Gastrocnemius medialis (tissue), 4 donors: Measurements from ENCODE around the gene UCK2. TPM values are rescaled to one million over a fixed set of nuclear protein-coding genes. Genes with fewer than 3 reads are reported as not detected.
"Not testable (repeated sequence)": the region's sequence is repeated elsewhere in the genome, so short reads cannot be mapped to it uniquely, and the experiment has no call there.

Experiments used
- ATAC-seq, 2 donors: fragments of 150-250 bp; one replicate each; pipeline ENCODE4 v1.9.1; 2016
- DNase-seq, 2 donors: peaks; one replicate each; pipeline ENCODE4 v3.0.0-alpha.2; 2019
- H3K27ac ChIP-seq, 4 donors: fragments of 200-600 bp; sonication (generic); 1 replicate in 1 of 4; 2 replicates in 3 of 4; pipeline ENCODE4 v1.5.1; 2016 to 2018; ENCODE audit warnings: mild to moderate bottlenecking in 2 of 4, moderate library complexity in 1 of 4
- H3K27me3 ChIP-seq, 3 donors: fragments of 200-600 bp; sonication (generic) in 2 of 3; 1 replicate in 1 of 3; 2 replicates in 2 of 3; pipeline versions ENCODE4 v1.5.1 to v1.6.0; 2016 to 2019; ENCODE audit warnings: mild to moderate bottlenecking in 1 of 3, moderate library complexity in 1 of 3
- H3K36me3 ChIP-seq, 2 donors: fragments of 200-600 bp; sonication (generic) in 1 of 2; one replicate each; pipeline ENCODE4 v1.5.1; 2017 to 2018
- H3K4me1 ChIP-seq, 2 donors: fragments of 200-600 bp; sonication (generic) in 1 of 2; one replicate each; pipeline ENCODE4 v1.5.1; 2016 to 2017; ENCODE audit warnings: mild to moderate bottlenecking in 2 of 2
- H3K4me3 ChIP-seq, 4 donors: fragments of 200-600 bp; sonication (generic) in 3 of 4; 1 replicate in 1 of 4; 2 replicates in 3 of 4; pipeline ENCODE4 v1.5.1; 2016 to 2019; ENCODE audit warnings: mild to moderate bottlenecking in 2 of 4
- H3K9me3 ChIP-seq, 3 donors: fragments of 200-600 bp; sonication (generic) in 2 of 3; 1 replicate in 1 of 3; 2 replicates in 2 of 3; pipeline ENCODE4 v1.5.1; 2016 to 2019
- POLR2A ChIP-seq, 2 donors: fragments of 450-650 bp; IDR thresholded peaks; one replicate each; pipeline ENCODE4 v1.6.1; 2017; ENCODE audit warnings: antibody characterized with exemption in 2 of 2, mild to moderate bottlenecking in 2 of 2, moderate library complexity in 2 of 2
- in situ Hi-C, 4 donors: fragments of 200-750 bp; cut with MboI; loops; one replicate each; pipeline versions ENCODE4 v1.15.0 to v1.8.0; 2017; ENCODE audit warnings: low sequenced_read_pairs in 4 of 4
- intact Hi-C: fragments of 100-400 bp; cut with DNase I; formaldehyde crosslinking; loops from one replicate; pipeline ENCODE4 v1.15.1; 2023; ENCODE audit warnings: low total_unique reads
- total RNA-seq, 4 donors: library from RNA; depleted of rRNA; stranded (reverse); fragments of >200 nt; gene quantifications; one replicate each; pipeline versions ENCODE4 v1.1.0 to v1.2.3, GENCODE V29; 2016
- TF ChIP-seq, protein P1 (sequence below), 5 experiments: fragments of 450-650 bp in 3 of 5; fragments of 200-600 bp in 2 of 5; sonication (generic) in 2 of 5; IDR thresholded peaks in 4 of 5; conservative IDR thresholded peaks in 1 of 5; 1 replicate in 4 of 5; 2 replicates in 1 of 5; pipeline ENCODE4 v1.5.1; 2016 to 2019; ENCODE audit warnings: antibody characterized with exemption in 5 of 5, mild to moderate bottlenecking in 3 of 5, moderate library complexity in 3 of 5

UCK2 gene
- 10 to 100 TPM; 14.0 to 32.7 (median 24.1) TPM for total RNA-seq

DNA sequence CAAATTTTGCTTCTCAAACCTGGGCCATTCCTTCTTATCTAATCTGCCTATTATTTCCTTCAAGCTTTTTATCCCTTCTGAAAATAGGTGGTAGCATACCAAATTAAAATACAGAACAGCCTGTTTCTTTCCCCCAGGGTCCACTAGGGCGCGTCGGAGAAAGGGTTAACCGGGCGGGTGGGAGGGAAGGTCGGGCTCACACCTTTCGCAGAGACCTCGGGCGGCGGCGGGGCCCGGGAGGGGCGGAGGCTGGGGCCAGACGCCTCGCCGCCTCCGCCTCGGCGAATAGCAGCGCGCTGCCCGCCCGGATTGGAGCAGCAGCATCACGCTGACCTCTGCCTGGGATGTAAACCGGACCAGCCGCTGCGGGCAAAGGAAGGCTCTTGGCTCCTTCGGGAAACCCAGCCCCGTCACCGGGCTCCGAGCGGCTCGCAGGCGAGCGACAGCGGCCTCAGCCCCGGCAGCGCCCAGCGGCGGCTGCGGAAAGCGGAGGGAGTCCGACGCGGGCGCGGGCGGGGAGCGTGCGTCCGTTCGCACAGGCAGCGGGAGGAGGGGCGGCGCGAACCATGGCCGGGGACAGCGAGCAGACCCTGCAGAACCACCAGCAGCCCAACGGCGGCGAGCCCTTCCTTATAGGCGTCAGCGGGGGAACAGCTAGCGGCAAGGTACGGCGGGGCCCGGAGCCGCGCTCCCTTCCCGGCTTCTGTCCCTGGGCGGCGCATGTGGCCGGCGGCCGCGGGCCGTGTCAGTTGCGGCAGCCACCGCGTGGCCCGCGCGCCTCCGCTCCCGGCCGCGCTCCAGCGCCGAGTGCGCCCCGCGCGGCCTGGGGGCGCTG lies at the start of gene UCK2:
Gene UCK2, plus strand, starts transcription at position 347 of the 835 bp plus-strand sequence. Its CDS starts 220 bp downstream, at position 567.
- H3K4me1 ChIP-seq, result peaks cover 8 to 9% of the 10 kb centered on the region in 2 donors
- peak within 1 kb of the TSS; percentile 78 to 99 (median 85) for H3K4me3 ChIP-seq
- H3K9me3 ChIP-seq, result no peaks in the 10 kb centered on the region
- H3K27ac ChIP-seq, result peak within 1 kb of the TSS; percentile 87 to 97 (median 96)
- H3K36me3 ChIP-seq, result no peaks in the 10 kb centered on the region
- intact Hi-C loops (loop anchor here (2.0 to 10.0 kb wide), 6 partner anchors 29 to 443 kb away; partner anchors contain the start of genes ALDH9A1 and TMCO1), in situ Hi-C loops (loop anchor here in 3 of 4 donors (10.0 kb wide), 2 partner anchors 77 to 87 kb away; no protein-coding TSS in a partner anchor)
- ATAC-seq (peak; percentile 82 to 86), DNase-seq (peak; percentile 72 to 81)
- no peaks in the 10 kb centered on the region for H3K27me3 ChIP-seq
- peak; percentile 86 to 91 for TF ChIP-seq POLR2A (IDR thresholded peaks at IDR 0.05)
- TF ChIP-seq, protein P1, sequence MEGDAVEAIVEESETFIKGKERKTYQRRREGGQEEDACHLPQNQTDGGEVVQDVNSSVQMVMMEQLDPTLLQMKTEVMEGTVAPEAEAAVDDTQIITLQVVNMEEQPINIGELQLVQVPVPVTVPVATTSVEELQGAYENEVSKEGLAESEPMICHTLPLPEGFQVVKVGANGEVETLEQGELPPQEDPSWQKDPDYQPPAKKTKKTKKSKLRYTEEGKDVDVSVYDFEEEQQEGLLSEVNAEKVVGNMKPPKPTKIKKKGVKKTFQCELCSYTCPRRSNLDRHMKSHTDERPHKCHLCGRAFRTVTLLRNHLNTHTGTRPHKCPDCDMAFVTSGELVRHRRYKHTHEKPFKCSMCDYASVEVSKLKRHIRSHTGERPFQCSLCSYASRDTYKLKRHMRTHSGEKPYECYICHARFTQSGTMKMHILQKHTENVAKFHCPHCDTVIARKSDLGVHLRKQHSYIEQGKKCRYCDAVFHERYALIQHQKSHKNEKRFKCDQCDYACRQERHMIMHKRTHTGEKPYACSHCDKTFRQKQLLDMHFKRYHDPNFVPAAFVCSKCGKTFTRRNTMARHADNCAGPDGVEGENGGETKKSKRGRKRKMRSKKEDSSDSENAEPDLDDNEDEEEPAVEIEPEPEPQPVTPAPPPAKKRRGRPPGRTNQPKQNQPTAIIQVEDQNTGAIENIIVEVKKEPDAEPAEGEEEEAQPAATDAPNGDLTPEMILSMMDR (IDR thresholded peaks at IDR 0.05 in 4 of 5, conservative IDR thresholded peaks at IDR 0.05 in 1 of 5), result peak in 4 of 5 experiments; percentile 15 to 45 (median 30)

DNA sequence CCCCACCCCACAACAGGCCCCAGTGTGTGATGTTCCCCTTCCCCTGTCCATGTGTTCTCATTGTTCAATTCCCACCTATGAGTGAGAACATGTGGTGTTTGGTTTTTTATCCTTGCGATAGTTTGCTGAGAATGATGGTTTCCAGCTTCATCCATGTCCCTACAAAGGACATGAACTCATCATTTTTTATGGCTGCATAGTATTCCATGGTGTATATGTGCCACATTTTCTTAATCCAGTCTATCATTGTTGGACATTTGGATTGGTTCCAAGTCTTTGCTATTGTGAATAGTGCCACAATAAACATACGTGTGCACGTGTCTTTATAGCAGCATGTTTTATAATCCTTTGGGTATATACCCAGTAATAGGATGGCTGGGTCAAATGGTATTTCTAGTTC lies 49.2 kb upstream of the UCK2 start:
- H3K27me3 ChIP-seq, H3K9me3 ChIP-seq, DNase-seq, intact Hi-C loops, H3K4me3 ChIP-seq, H3K27ac ChIP-seq, H3K36me3 ChIP-seq, ATAC-seq, in situ Hi-C loops, H3K4me1 ChIP-seq: not testable (repeated sequence)

DNA sequence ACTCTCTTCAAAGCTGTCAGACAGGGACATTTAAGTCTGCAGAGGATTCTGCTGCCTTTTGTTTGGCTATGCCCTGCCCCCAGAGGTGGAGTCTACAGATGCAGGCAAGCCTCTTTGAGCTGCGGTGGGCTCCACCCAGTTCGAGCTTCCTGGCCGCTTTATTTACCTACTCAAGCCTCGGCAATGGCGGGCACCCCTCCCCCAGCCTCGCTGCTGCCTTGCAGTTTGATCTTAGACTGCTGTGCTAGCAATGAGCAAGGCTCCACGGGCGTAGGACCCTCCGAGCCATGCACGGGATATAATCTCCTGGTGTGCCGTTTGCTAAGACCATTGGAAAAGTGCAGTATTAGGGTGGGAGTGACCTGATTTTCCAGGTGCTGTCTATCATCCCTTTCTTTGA lies 43.9 kb upstream of the UCK2 start:
- in situ Hi-C loops, H3K4me3 ChIP-seq, ATAC-seq, H3K27me3 ChIP-seq, H3K4me1 ChIP-seq, DNase-seq, H3K9me3 ChIP-seq, H3K27ac ChIP-seq, H3K36me3 ChIP-seq, intact Hi-C loops: not testable (repeated sequence)

DNA sequence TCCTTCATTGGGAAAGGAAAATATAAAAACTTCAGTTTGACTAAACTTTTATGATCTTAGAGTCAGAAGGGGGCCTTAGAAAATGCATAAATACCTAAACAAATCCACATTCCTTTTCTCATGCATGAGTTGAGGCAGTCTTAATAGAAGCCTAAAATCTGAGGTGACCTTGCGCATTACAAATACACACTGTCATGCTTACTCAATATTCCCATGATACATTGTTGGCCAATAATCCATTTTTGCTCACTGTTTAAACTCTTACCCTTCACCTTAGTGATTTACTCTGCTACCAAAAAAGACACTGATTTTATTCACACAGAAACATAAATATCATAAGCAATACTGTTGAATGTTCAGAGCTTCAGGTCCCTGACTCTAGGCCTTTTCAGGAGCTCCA lies 39.7 kb upstream of the UCK2 start:
- intact Hi-C loops (no loop called here), in situ Hi-C loops (no loop called here)
- H3K27me3 ChIP-seq, result no peaks in the 10 kb centered on the region
- H3K9me3 ChIP-seq, result no peaks in the 10 kb centered on the region
- no peaks in the 10 kb centered on the region for H3K4me1 ChIP-seq
- no peak overlapping the region for H3K27ac ChIP-seq
- no peaks in the 10 kb centered on the region for H3K36me3 ChIP-seq
- TF ChIP-seq POLR2A (IDR thresholded peaks at IDR 0.05), result no peak
- TF ChIP-seq, protein P1 (IDR thresholded peaks at IDR 0.05 in 4 of 5, conservative IDR thresholded peaks at IDR 0.05 in 1 of 5), result no peak
- H3K4me3 ChIP-seq, result no peak overlapping the region
- DNase-seq, result no peak
- ATAC-seq, result no peak

GRCh38 chr1:165793951-165794350 lies 33.5 kb upstream of the UCK2 start:
- in situ Hi-C loops, result no loop called here
- no peaks in the 10 kb centered on the region for H3K27me3 ChIP-seq
- intact Hi-C loops, result no loop called here
- no peak for ATAC-seq
- TF ChIP-seq, protein P1 (IDR thresholded peaks at IDR 0.05 in 4 of 5, conservative IDR thresholded peaks at IDR 0.05 in 1 of 5), result no peak
- TF ChIP-seq POLR2A (IDR thresholded peaks at IDR 0.05), result no peak
- H3K27ac ChIP-seq, result no peak overlapping the region
- no peaks in the 10 kb centered on the region for H3K36me3 ChIP-seq
- DNase-seq, result no peak
- no peaks in the 10 kb centered on the region for H3K9me3 ChIP-seq
- no peak overlapping the region for H3K4me3 ChIP-seq
- no peaks in the 10 kb centered on the region for H3K4me1 ChIP-seq
